ENCODE results near the gene NDE1.

DNA sequence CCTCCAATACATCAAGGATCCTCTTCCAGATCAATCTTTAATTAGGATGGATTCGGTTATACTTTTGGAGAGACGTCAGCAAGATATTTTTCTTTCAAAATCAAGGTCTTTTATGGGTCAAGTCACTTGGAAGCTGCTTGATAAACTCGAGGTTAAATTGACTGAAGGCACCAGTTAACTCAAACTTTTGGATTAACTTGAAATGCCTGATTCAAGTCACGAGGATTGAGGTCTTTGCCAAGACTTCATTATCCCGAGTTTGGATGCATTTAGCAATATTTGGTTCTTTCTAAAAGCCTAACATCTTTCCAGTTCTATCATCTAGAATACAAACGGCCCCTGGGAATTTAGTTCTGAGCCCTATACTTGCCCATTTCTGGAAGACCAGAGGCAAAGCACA is 123.9 kb downstream of the NDE1 start:
- TF ChIP-seq POLR2A (IDR thresholded peaks at IDR 0.05), result no peak
- no peak for TF ChIP-seq POLR2AphosphoS5 (IDR thresholded peaks at IDR 0.05)
- TF ChIP-seq, protein P1, sequence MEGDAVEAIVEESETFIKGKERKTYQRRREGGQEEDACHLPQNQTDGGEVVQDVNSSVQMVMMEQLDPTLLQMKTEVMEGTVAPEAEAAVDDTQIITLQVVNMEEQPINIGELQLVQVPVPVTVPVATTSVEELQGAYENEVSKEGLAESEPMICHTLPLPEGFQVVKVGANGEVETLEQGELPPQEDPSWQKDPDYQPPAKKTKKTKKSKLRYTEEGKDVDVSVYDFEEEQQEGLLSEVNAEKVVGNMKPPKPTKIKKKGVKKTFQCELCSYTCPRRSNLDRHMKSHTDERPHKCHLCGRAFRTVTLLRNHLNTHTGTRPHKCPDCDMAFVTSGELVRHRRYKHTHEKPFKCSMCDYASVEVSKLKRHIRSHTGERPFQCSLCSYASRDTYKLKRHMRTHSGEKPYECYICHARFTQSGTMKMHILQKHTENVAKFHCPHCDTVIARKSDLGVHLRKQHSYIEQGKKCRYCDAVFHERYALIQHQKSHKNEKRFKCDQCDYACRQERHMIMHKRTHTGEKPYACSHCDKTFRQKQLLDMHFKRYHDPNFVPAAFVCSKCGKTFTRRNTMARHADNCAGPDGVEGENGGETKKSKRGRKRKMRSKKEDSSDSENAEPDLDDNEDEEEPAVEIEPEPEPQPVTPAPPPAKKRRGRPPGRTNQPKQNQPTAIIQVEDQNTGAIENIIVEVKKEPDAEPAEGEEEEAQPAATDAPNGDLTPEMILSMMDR (IDR thresholded peaks at IDR 0.05), result no peak

Data from prostate gland (tissue), 2 donors.